GM12878 (cell line): ENCODE data around the gene SSX2IP. TPM values are rescaled to one million over a fixed set of nuclear protein-coding genes. Genes with fewer than 3 reads are reported as not detected.

ENCODE experiments used
- ATAC-seq: fragments of 200-7000 bp; cut with Tn5 transposase; 3 replicates; pipeline ENCODE4 v1.9.1; 2020; ENCODE audit warnings: mild to moderate bottlenecking, moderate library complexity
- BruUV-seq: library from RNA; stranded (reverse); fragments of 400-500 nt; replicated peaks from 2 replicates; lab custom pipeline; 2021; lab: Mats Ljungman, UMichigan
- CTCF ChIA-PET: fragments of 300-600 bp; sonication (Branson Sonifier 250); formaldehyde crosslinking; extraction: SDS; loops from one replicate; lab custom pipeline; 2021; ENCODE audit warnings: inconsistent platforms; lab: Yijun Ruan, JAX
- POLR2A ChIA-PET: fragments of 350-600 bp; formaldehyde crosslinking; extraction: SDS; loops from one replicate; lab custom pipeline; 2021; ENCODE audit warnings: inconsistent platforms; lab: Charles Lee
- RAD21 ChIA-PET: fragments of 300-600 bp; sonication (Branson Sonifier 250); formaldehyde crosslinking; loops from one replicate; lab custom pipeline; 2023; ENCODE audit warnings: antibody characterized with exemption; ENCODE audit not compliant: unreplicated experiment; lab: Charles Lee
- SMC1A ChIA-PET: fragments of 300-600 bp; sonication (Branson Sonifier 250); formaldehyde crosslinking; loops from one replicate; lab custom pipeline; 2023; ENCODE audit not compliant: unreplicated experiment, uncharacterized antibody; lab: Charles Lee
- DNase-seq: peaks from one replicate; pipeline ENCODE4 v3.0.0-alpha.2; 2011; ENCODE audit warnings: low read depth, low spot score
- FAIRE-seq: peaks from 3 replicates; lab custom pipeline; 2011; peaks lifted over from hg19 to GRCh38; lab: Jason Lieb, UNC
- H2AFZ ChIP-seq: 2 replicates; pipeline ENCODE4 v1.6.0; 2011; ENCODE audit warnings: low read depth, low read length, control low read depth; ENCODE audit not compliant: control insufficient read depth
- H3K27ac ChIP-seq: 2 replicates; pipeline ENCODE4 v1.5.1; 2011; ENCODE audit warnings: control low read depth; ENCODE audit not compliant: control insufficient read depth, insufficient read depth
- H3K27me3 ChIP-seq, 2 experiments: replicated peaks in 1 of 2; 2 replicates each; pipeline versions ENCODE4 v1.6.0 to v1.6.1; 2011; ENCODE audit warnings: low read length in 1 of 2; ENCODE audit not compliant: control insufficient read depth in 2 of 2, insufficient read depth in 2 of 2
- H3K36me3 ChIP-seq, 2 experiments: 2 replicates each; pipeline ENCODE4 v1.5.1; 2011; ENCODE audit warnings: low read length in 1 of 2; ENCODE audit not compliant: control insufficient read depth in 2 of 2, insufficient read depth in 2 of 2
- H3K4me1 ChIP-seq: 2 replicates; pipeline ENCODE4 v1.6.1; 2011; ENCODE audit warnings: mild to moderate bottlenecking, low read length, moderate library complexity, mixed read lengths; ENCODE audit not compliant: control insufficient read depth, insufficient read depth
- H3K4me2 ChIP-seq: 2 replicates; pipeline ENCODE4 v1.6.0; 2011; ENCODE audit warnings: control low read depth; ENCODE audit not compliant: control insufficient read depth, insufficient read depth
- H3K4me3 ChIP-seq: fragments of 200-600 bp; sonication (generic); 2 replicates; pipeline ENCODE4 v1.5.1; 2016
- H3K79me2 ChIP-seq: 2 replicates; pipeline ENCODE4 v1.6.0; 2011; ENCODE audit warnings: low read length; ENCODE audit not compliant: control insufficient read depth, insufficient read depth
- H3K9ac ChIP-seq: 2 replicates; pipeline ENCODE4 v1.8.0; 2011; ENCODE audit warnings: low read length, control low read depth, mixed read lengths; ENCODE audit not compliant: control insufficient read depth, insufficient read depth
- H3K9me3 ChIP-seq: replicated peaks from 3 replicates; pipeline ENCODE4 v1.5.1; 2011; ENCODE audit warnings: mild to moderate bottlenecking, low read length; ENCODE audit not compliant: control insufficient read depth, insufficient read depth
- H4K20me1 ChIP-seq: 2 replicates; pipeline ENCODE4 v1.6.0; 2011; ENCODE audit not compliant: control insufficient read depth, insufficient read depth
- CHD2 ChIP-seq: IDR thresholded peaks from 2 replicates; pipeline ENCODE4 v1.6.1; 2011; ENCODE audit warnings: low read depth, low read length, improper control_type of control experiment, borderline replicate concordance
- JUND ChIP-seq: IDR thresholded peaks from 2 replicates; pipeline ENCODE4 v1.6.1; 2012; ENCODE audit warnings: low read depth, mild to moderate bottlenecking, low read length, improper control_type of control experiment, moderate library complexity
- MYB ChIP-seq: fragments of 150-350 bp; IDR thresholded peaks from 2 replicates; pipeline ENCODE4 v1.6.1; 2014; ENCODE audit warnings: mild to moderate bottlenecking, low read depth, low read length, borderline replicate concordance
- NBN ChIP-seq: fragments of 450-650 bp; IDR thresholded peaks from 2 replicates; pipeline ENCODE4 v1.6.1; 2016
- NFYB ChIP-seq: IDR thresholded peaks from 2 replicates; pipeline ENCODE4 v1.6.1; 2011; ENCODE audit warnings: low read depth, mild to moderate bottlenecking, low read length, improper control_type of control experiment, moderate library complexity; ENCODE audit not compliant: insufficient read depth
- NRF1 ChIP-seq: conservative IDR thresholded peaks from 2 replicates; pipeline ENCODE4 v1.6.1; 2011; ENCODE audit warnings: mild to moderate bottlenecking, low read depth, low read length, improper control_type of control experiment
- POU2F2 ChIP-seq: IDR thresholded peaks from 3 replicates; pipeline ENCODE4 v1.6.1; 2011; ENCODE audit warnings: low read depth, mild to moderate bottlenecking, low read length, borderline replicate concordance
- SIN3A ChIP-seq: IDR thresholded peaks from 2 replicates; pipeline ENCODE4 v1.6.1; 2012; ENCODE audit warnings: low read depth, low read length, improper control_type of control experiment
- STAT3 ChIP-seq: IDR thresholded peaks from 2 replicates; pipeline ENCODE4 v1.6.1; 2011; ENCODE audit warnings: low read depth, low read length, improper control_type of control experiment
- SUPT20H ChIP-seq: IDR thresholded peaks from 2 replicates; pipeline ENCODE4 v1.6.1; 2011; ENCODE audit warnings: low read depth, mild to moderate bottlenecking, low read length, moderate library complexity, borderline replicate concordance; ENCODE audit not compliant: control insufficient read depth
- ZNF274 ChIP-seq: IDR thresholded peaks from one replicate; pipeline ENCODE4 v1.8.0; 2011; ENCODE audit not compliant: insufficient read length, insufficient read depth
- ZNF384 ChIP-seq: IDR thresholded peaks from 2 replicates; pipeline ENCODE4 v1.6.1; 2012; ENCODE audit warnings: low read depth, mild to moderate bottlenecking, low read length, improper control_type of control experiment, borderline replicate concordance
- WGBS: methylation state at CpG from one replicate; pipeline ENCODE4 v1.1.6; 2016; ENCODE audit warnings: low lambda C conversion rate; ENCODE audit not compliant: insufficient replicate concordance, insufficient coverage; ENCODE audit errors: missing lambda C conversion rate; 5-methylcytosine and 5-hydroxymethylcytosine counted together
- in situ Hi-C: fragments of 300-500 bp; cut with MboI; formaldehyde crosslinking; loops from 9 replicates; pipeline ENCODE4 v1.14.3; 2018; ENCODE audit warnings: mixed read lengths
- intact Hi-C: fragments of 100-400 bp; cut with micrococcal nuclease; formaldehyde crosslinking; loops from one replicate; pipeline ENCODE4 v1.14.2; 2022; ENCODE audit not compliant: unreplicated experiment
- polyA plus RNA-seq, 11 experiments: library from polyadenylated mRNA; depleted of rRNA in 4 of 11; unstranded in 6 of 11; stranded (reverse) in 5 of 11; fragments of >200 nt; fragmentation: Nextera tagmentation in 4 of 11; fragmentation: Illumina TruSeq in 1 of 11; extraction: Ambion mirVana in 4 of 11; extraction: Trizol in 1 of 11; gene quantifications; 1 replicate in 1 of 11; 2 replicates in 10 of 11; pipeline versions ENCODE4 v1.2.1 to v1.2.3, GENCODE V29; 2011 to 2016; ENCODE audit warnings: inconsistent platforms in 2 of 11, missing spikeins in 2 of 11, low read depth in 1 of 11
- total RNA-seq, 4 experiments: library from RNA; depleted of rRNA in 3 of 4; stranded (reverse); fragments of >200 nt in 3 of 4; fragmentation: Illumina TruSeq in 1 of 4; extraction: Trizol in 1 of 4; gene quantifications; 2 replicates each; pipeline versions ENCODE4 v1.2.1 to v1.2.3, GENCODE V29; 2013 to 2021
- TF ChIP-seq, protein P1 (sequence below): fragments of 450-650 bp; IDR thresholded peaks from 2 replicates; pipeline ENCODE4 v1.6.1; 2016; ENCODE audit warnings: mild to moderate bottlenecking, moderate library complexity, borderline replicate concordance

SSX2IP gene
- total and polyA plus RNA-seq, 10 of the 15 experiments (the other 5 are each of a cell fraction or from before 2014, with no cell fraction given) = 3.3 to 14.0 (median 10.4) TPM

DNA sequence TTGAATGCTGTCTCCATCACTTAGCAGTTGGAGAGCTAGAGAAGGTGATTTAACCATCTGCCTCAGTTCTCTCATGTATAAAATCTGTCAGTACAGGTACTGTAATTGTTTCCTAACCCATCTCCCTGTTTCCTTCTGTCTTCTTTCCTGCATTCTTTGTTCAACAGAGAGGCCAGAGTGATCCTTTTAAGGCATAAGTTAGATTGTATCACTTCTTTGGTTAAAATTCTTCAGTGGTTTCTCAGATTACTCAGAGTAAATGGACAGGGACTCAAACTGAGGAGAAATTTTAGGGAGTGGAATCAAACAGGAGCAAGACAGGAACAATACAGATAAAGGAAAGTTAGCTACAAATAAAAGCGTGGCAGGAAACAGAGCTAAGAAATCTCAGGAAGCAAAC lies 45.2 kb upstream of the SSX2IP start (continued):
- TF ChIP-seq, protein P1, sequence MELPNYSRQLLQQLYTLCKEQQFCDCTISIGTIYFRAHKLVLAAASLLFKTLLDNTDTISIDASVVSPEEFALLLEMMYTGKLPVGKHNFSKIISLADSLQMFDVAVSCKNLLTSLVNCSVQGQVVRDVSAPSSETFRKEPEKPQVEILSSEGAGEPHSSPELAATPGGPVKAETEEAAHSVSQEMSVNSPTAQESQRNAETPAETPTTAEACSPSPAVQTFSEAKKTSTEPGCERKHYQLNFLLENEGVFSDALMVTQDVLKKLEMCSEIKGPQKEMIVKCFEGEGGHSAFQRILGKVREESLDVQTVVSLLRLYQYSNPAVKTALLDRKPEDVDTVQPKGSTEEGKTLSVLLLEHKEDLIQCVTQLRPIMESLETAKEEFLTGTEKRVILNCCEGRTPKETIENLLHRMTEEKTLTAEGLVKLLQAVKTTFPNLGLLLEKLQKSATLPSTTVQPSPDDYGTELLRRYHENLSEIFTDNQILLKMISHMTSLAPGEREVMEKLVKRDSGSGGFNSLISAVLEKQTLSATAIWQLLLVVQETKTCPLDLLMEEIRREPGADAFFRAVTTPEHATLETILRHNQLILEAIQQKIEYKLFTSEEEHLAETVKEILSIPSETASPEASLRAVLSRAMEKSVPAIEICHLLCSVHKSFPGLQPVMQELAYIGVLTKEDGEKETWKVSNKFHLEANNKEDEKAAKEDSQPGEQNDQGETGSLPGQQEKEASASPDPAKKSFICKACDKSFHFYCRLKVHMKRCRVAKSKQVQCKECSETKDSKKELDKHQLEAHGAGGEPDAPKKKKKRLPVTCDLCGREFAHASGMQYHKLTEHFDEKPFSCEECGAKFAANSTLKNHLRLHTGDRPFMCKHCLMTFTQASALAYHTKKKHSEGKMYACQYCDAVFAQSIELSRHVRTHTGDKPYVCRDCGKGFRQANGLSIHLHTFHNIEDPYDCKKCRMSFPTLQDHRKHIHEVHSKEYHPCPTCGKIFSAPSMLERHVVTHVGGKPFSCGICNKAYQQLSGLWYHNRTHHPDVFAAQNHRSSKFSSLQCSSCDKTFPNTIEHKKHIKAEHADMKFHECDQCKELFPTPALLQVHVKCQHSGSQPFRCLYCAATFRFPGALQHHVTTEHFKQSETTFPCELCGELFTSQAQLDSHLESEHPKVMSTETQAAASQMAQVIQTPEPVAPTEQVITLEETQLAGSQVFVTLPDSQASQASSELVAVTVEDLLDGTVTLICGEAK = no peak
- TF ChIP-seq ZNF274 (no peak), MYB (no peak), SUPT20H (no peak), NFYB (no peak)

DNA sequence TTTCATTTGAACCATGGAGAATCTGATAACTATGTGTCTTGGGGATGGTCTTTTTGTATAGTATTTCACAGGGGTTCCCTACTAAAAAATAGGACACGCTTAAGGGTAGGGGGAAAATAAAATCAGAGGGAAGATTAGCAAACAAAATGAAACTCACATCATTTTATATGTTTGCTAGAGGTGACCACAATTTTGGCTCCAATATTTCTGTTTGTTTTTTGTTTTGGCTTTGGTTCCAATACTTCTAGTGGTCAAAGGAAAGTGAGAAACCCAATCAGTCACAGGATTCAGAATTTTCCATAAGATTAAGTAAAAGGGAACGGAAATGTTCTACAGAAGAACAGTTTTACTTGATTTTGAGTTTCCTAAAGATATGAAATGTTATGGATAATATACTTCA lies 42.3 kb upstream of the SSX2IP start:
- BruUV-seq = no TSS peak
- H3K4me3 ChIP-seq = no peak overlapping the region
- POLR2A ChIA-PET = no interaction called here
- no peak for TF ChIP-seq ZNF384
- TF ChIP-seq STAT3 = no peak
- no peak for TF ChIP-seq NRF1
- TF ChIP-seq NBN = no peak
- no peak for TF ChIP-seq JUND
- no peak for TF ChIP-seq POU2F2
- no peak for TF ChIP-seq CHD2
- no peak for TF ChIP-seq SIN3A
- TF ChIP-seq MYB = no peak
- H3K4me2 ChIP-seq = no peak overlapping the region
- SMC1A ChIA-PET = no interaction called here
- no peak overlapping the region for H3K9ac ChIP-seq
- intact Hi-C loops (no loop called here), in situ Hi-C loops (no loop called here)
- no peak overlapping the region for H3K27ac ChIP-seq
- RAD21 ChIA-PET = no interaction called here
- no peaks in the 10 kb centered on the region for H3K27me3 ChIP-seq
- FAIRE-seq (no peak), ATAC-seq (no peak), DNase-seq (no peak)
- H3K9me3 ChIP-seq = no peaks in the 10 kb centered on the region
- H2AFZ ChIP-seq = no peak overlapping the region
- no peaks in the 10 kb centered on the region for H3K36me3 ChIP-seq
- CTCF ChIA-PET = interaction anchor here (1.0 to 1.3 kb wide), 2 partner anchors 22 to 64 kb away, joined by 3 to 4 read pairs; no protein-coding TSS in a partner anchor
- no peaks in the 10 kb centered on the region for H3K79me2 ChIP-seq
- H3K4me1 ChIP-seq = no peaks in the 10 kb centered on the region
- H4K20me1 ChIP-seq = no peaks in the 10 kb centered on the region
- WGBS = 27% methylated on average over 2 of the region's 2 CpGs
